Right atrium auricular region (tissue), 2 donors: ENCODE results near the gene SREBF1. TPM values are rescaled to one million over a fixed set of nuclear protein-coding genes. Genes with fewer than 3 reads are reported as not detected.

Source experiments
- DNase-seq: peaks from one replicate; pipeline ENCODE4 v3.0.0-alpha.2; 2019; ENCODE audit warnings: low spot score
- H3K27ac ChIP-seq, 2 donors: fragments of 200-600 bp; sonication (generic); 1 replicate in 1 of 2; 2 replicates in 1 of 2; pipeline ENCODE4 v1.5.1; 2016 to 2019
- H3K27me3 ChIP-seq, 2 donors: fragments of 200-600 bp; sonication (generic); one replicate each; pipeline versions ENCODE4 v1.5.1 to v1.6.0; 2017 to 2019
- H3K36me3 ChIP-seq: fragments of 200-600 bp; sonication (generic); one replicate; pipeline ENCODE4 v1.5.1; 2016
- H3K4me1 ChIP-seq, 2 donors: fragments of 200-600 bp; sonication (generic); one replicate each; pipeline versions ENCODE4 v1.5.1 to v1.6.0; 2017 to 2019
- H3K4me3 ChIP-seq, 2 donors: fragments of 200-600 bp; sonication (generic); 1 replicate in 1 of 2; 2 replicates in 1 of 2; pipeline ENCODE4 v1.5.1; 2017 to 2019; ENCODE audit warnings: mild to moderate bottlenecking in 1 of 2, moderate library complexity in 1 of 2
- H3K9me3 ChIP-seq, 2 donors: fragments of 200-600 bp; sonication (generic); one replicate each; pipeline ENCODE4 v1.5.1; 2019
- CTCF ChIP-seq, 2 donors: fragments of 200-600 bp; sonication (generic); IDR thresholded peaks; one replicate each; pipeline ENCODE4 v1.5.1; 2019; ENCODE audit warnings: antibody characterized with exemption in 2 of 2
- total RNA-seq, 2 donors: library from RNA; depleted of rRNA; stranded (reverse); fragments of >200 nt; gene quantifications; one replicate each; pipeline ENCODE4 v1.1.0, GENCODE V29; 2016

The SREBF1 gene
- total RNA-seq, 2 donors from 2014 or later, result 17.0 to 29.8 TPM

DNA sequence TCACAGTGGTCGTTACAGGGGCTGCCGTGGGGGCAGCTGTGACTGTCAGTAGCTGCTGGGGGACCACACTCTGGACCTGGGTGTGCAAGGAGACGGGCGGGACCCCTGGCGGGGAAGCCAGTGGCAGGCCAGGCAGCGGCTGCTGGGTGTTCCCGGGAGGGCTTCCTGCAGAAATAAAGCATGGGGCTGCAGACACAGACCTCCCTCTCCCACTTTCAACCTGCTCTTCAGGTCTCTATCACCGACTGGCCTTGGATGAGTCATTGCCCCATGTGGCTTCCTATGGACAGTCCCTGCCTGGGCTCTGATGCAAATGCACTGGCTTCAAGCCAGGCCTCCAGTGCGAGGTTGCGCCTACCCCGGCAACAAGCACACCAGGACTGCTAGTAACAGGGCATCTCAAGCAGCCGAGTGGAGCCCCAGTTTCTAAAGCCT lies 17.2 kb downstream of the SREBF1 start:
- no peaks in the 10 kb centered on the region for H3K9me3 ChIP-seq
- no peaks in the 10 kb centered on the region for H3K27me3 ChIP-seq
- DNase-seq, result peak; percentile 81
- H3K36me3 ChIP-seq, result peaks cover 32% of the 10 kb centered on the region
- H3K4me3 ChIP-seq, result no peak overlapping the region
- H3K4me1 ChIP-seq, result peaks cover 0 to 74% of the 10 kb centered on the region in 2 donors
- TF ChIP-seq CTCF (IDR thresholded peaks at IDR 0.05), result no peak
- H3K27ac ChIP-seq, result no peak overlapping the region

DNA sequence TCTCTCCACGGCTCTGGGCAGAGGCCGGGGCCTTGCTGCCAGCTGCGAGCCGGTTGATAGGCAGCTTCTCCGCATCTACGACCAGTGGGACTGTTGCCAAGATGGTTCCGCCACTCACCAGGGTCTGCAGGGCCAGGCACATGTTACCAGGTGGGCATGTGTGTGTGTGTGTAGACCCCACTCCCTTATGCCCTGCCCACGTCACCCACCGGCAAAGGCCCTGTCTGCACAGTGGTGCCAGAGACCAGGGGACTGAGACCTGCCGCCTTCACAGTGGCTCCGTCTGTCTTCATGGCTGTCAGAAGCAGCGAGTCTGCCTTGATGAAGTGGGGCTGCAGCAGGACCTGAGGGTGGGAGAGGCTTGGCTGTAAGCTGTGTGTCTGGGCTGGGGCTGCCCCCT lies 17.7 kb downstream of the SREBF1 start:
- no peak overlapping the region for H3K4me3 ChIP-seq
- H3K9me3 ChIP-seq, result no peaks in the 10 kb centered on the region
- H3K27me3 ChIP-seq, result no peaks in the 10 kb centered on the region
- H3K4me1 ChIP-seq, result peaks cover 0 to 74% of the 10 kb centered on the region in 2 donors
- no peak overlapping the region for H3K27ac ChIP-seq
- H3K36me3 ChIP-seq, result peaks cover 32% of the 10 kb centered on the region
- DNase-seq, result no peak
- no peak for TF ChIP-seq CTCF (IDR thresholded peaks at IDR 0.05)

GRCh38 chr17:17818088-17818526 lies 18.7 kb downstream of the SREBF1 start:
- H3K4me1 ChIP-seq, result peaks cover 0 to 76% of the 10 kb centered on the region in 2 donors
- H3K27me3 ChIP-seq, result no peaks in the 10 kb centered on the region
- H3K4me3 ChIP-seq, result no peak overlapping the region
- no peak overlapping the region for H3K27ac ChIP-seq
- H3K9me3 ChIP-seq, result no peaks in the 10 kb centered on the region
- peaks cover 41% of the 10 kb centered on the region for H3K36me3 ChIP-seq
- DNase-seq, result no peak
- no peak for TF ChIP-seq CTCF (IDR thresholded peaks at IDR 0.05)

GRCh38 chr17:17817552-17817947 lies 19.2 kb downstream of the SREBF1 start:
- Histone ChIP-seq H3K36me3 (peaks cover 46% of the 10 kb centered on the region), H3K4me3 (no peak overlapping the region), H3K27ac (no peak overlapping the region), H3K4me1 (peaks cover 0 to 72% of the 10 kb centered on the region in 2 donors), H3K9me3 (no peaks in the 10 kb centered on the region), H3K27me3 (no peaks in the 10 kb centered on the region)
- no peak for DNase-seq
- no peak for TF ChIP-seq CTCF (IDR thresholded peaks at IDR 0.05)

DNA sequence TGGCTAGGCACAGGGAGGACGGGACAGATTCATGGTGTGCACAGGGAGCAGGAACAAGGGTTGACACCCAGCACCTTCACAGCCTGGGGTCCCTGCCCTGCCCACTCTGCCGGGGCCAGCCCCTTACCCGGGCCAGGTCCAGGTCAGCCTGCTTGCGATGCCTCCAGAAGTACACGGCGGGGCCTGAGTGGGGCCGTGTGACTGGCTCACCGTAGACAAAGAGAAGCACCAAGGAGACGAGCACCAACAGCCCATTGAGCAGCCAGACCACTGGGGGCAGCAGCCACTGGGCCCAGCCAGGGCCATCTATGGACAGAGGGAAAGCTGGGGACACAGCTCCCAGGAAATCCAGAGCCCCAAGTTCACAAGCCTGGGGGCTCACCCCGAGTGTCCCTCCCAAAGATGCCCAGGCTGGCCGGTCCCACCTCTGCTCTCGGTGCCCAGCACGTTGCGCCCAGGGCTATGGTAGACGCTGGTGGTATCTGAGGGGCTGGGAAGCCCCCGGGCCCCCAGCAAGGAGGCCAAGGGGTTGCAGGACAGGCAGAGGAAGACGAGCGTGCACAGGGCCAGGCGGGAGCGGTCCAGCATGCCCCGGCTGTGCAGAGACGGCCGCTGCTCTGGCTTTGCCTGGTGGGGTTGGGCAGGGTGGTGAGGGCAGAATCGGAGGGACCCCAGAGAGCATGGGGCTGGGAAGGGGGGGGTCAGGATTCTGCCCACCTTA lies 19.8 kb downstream of the SREBF1 start:
- H3K9me3 ChIP-seq, result no peaks in the 10 kb centered on the region
- no peak for DNase-seq
- no peaks in the 10 kb centered on the region for H3K27me3 ChIP-seq
- H3K4me1 ChIP-seq, result peaks cover 0 to 72% of the 10 kb centered on the region in 2 donors
- H3K27ac ChIP-seq, result peak overlapping the region in 1 of 2 donors; percentile 4
- no peak overlapping the region for H3K4me3 ChIP-seq
- H3K36me3 ChIP-seq, result peaks cover 47% of the 10 kb centered on the region
- no peak for TF ChIP-seq CTCF (IDR thresholded peaks at IDR 0.05)
